ENCODE measurements around the gene EML6.

Gene EML6

DNA sequence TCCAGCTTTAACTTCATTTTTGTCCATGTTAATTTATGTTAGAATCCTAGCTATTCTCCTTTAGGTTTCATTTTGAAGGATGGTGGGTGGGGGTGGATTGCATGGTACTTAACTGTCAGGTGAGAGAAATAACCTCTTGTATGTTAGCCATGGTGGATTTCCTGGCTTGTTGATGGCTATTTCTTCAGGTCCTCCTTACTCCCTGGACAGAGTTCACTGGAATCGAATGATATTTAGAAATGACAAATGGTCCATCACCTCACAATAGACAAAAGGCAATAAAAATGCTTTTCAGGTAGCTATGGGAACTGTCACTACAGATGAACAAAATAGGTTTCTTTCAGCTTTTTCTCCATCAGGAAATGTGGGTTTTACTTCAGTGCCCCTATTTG is 91.7 kb downstream of the EML6 start:
- no peak for TF ChIP-seq GATA2 (IDR thresholded peaks at IDR 0.05; ENCODE audit: low read depth, low read length)

GRCh38 chr2:54818226-54818625 is 94.8 kb downstream of the EML6 start:
- no peak for TF ChIP-seq GATA3 (IDR thresholded peaks at IDR 0.05; ENCODE audit: low read depth, low read length)
- TF ChIP-seq GATA2 (IDR thresholded peaks at IDR 0.05; ENCODE audit: low read depth, low read length), result no peak

GRCh38 chr2:54820558-54820957 is 97.1 kb downstream of the EML6 start:
- TF ChIP-seq GATA3 (IDR thresholded peaks at IDR 0.05; ENCODE audit: low read depth, low read length) (no peak), GATA2 (IDR thresholded peaks at IDR 0.05; ENCODE audit: low read depth, low read length) (no peak)

DNA sequence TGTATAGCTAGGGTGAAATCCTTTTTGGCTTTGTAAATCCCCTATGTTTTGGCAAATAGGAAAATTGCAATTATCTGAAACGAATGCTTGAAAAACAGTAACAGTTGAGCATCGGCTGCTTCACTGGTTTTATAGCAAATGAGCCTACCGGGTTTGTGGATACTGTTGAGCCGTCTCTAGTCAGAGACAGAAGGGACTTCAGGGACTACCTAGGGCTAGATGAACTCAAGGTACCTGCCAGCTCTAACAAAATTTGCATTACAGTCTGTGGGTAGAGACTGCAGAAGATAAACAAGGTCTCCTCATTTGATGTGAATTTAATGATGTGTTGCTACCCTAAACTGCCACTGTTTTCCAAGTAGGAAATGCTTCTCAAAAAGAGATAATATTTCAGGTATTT is 101.1 kb downstream of the EML6 start:
- TF ChIP-seq GATA2 (IDR thresholded peaks at IDR 0.05; ENCODE audit: low read depth, low read length), result no peak
- TF ChIP-seq GATA3 (IDR thresholded peaks at IDR 0.05; ENCODE audit: low read depth, low read length), result no peak

DNA sequence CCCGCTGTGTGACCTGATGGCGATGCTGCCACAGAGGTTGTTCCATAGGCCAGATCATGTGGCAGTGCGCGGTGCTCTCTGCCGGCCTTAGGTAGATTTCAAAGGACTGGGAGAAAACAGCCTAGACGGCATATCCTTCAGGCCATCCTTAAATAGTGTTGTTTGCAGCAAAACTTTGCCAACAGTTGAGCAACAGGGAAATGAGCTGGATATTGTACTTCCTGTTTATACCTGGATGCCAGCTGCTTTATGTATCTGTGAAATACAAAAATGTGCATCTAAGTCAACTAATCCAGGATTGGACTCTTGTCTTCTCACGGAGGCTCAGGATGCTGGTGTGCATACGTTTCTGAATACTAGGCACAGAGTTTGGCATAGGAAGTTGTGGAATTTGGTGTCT is 107.1 kb downstream of the EML6 start:
- TF ChIP-seq GATA3 (IDR thresholded peaks at IDR 0.05; ENCODE audit: low read depth, low read length), result no peak
- no peak for TF ChIP-seq GATA2 (IDR thresholded peaks at IDR 0.05; ENCODE audit: low read depth, low read length)

DNA sequence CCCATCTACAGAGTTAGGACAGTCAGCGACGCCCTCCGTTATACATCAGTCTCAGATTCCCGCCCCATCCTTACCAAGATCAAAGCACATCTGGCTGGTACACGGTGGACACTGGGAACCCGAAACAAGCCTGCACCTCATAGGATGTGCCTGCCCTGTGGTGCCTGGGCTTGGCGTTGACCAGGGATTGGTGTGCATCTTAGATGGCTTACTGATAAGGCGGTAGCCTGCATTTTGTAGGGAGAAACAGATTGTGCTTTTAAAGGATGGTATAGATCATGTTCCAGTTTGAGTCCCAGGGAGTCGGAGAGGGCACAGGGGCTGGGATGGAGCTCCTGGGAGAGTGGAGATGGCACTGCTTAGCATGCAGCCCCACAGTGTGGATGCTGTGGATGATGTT is 108.0 kb downstream of the EML6 start:
- TF ChIP-seq GATA2 (IDR thresholded peaks at IDR 0.05; ENCODE audit: low read depth, low read length), result peak; percentile 63; the same call in 1 of the 2 replicates
- peak; percentile 60 for TF ChIP-seq GATA3 (IDR thresholded peaks at IDR 0.05; ENCODE audit: low read depth, low read length)

DNA sequence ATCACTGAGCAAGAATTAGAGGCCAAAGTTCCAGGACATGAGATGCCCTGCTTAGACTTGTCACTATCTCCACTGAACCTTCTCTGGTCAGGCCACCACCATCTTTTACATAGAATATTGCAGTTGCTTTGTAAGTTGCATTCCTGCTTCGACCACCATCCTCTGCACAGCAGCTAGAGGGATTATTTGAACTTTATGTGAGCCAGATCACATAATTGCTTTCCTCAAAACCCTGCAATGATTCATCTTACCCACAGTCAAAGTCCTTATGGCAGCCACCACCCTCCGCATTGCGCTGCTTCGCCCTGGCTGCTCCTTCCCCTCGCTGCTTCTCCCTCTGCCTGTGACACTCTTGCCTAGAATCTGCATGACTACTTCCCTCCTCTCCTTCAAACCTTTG is 111.3 kb downstream of the EML6 start:
- no peak for TF ChIP-seq GATA2 (IDR thresholded peaks at IDR 0.05; ENCODE audit: low read depth, low read length)
- TF ChIP-seq GATA3 (IDR thresholded peaks at IDR 0.05; ENCODE audit: low read depth, low read length), result no peak

DNA sequence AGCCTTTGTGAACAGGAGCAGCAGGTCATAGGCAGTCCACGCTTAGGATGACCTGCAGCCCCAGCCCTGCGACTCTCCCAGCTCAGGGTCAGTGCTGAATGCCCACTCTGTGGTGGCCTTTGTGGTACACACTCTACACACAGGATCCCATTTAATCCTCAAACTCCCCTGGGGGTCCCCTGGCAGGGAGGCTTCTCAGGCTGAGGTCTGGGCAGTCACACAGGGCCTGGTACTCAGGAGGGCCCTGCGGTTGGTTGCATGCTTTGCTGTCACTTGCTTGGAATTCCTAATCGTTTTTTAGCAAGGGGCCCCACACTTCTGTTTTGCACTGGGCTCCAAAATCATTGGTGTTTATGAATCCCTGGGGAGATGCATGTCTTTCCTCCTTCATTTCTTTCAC is 113.0 kb downstream of the EML6 start:
- TF ChIP-seq GATA3 (IDR thresholded peaks at IDR 0.05; ENCODE audit: low read depth, low read length) (no peak), GATA2 (IDR thresholded peaks at IDR 0.05; ENCODE audit: low read depth, low read length) (no peak)

- TF ChIP-seq GATA2 (IDR thresholded peaks at IDR 0.05; ENCODE audit: low read depth, low read length) (no peak), GATA3 (IDR thresholded peaks at IDR 0.05; ENCODE audit: low read depth, low read length) (no peak)
These were observed 115.1 kb downstream of the EML6 start for GRCh38 chr2:54838585-54839035.

GRCh38 chr2:54839461-54840255 is 116.2 kb downstream of the EML6 start:
- TF ChIP-seq GATA3 (IDR thresholded peaks at IDR 0.05; ENCODE audit: low read depth, low read length) (no peak), GATA2 (IDR thresholded peaks at IDR 0.05; ENCODE audit: low read depth, low read length) (no peak)

DNA sequence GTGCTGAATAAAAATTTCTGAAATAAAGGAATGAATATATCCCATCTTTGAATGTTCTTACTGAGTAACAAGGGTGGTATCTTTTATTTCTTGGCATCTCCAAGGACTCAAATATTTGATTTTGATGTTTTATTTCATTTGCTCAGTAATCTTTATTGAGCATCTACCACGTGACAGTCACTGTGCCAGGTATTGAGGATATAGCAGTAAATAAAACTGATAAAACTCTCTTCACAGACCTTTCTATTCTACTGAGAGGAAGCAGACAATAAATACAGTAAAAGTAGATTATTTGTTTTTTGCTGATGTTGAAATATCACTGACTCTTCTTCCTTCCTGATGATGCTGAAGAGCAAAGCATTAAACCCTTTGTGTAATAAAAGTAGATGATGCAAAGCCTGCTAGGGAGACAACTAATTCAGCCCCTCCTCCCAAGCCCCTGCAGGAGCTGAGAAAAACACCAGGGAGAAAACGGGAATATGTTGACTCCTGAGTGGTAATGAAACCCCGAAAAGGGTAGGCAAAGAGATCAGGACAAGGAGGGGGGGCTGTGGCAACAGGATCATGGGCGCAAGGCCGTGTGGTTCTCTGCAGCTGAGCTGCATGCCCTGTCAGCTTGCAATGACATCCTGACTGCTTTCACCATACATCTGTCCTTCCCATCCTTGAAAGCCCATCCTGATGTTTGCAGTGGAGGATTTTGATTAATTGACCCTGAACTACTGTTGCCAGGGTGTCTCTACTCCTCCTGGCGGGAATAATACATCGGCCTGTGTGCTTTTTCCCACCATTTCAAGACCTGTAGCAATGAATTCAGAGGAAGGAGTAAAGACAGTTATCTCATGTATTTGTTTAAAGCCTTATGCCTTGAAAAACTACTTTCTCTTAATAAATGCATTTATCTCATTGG is 117.4 kb downstream of the EML6 start:
- TF ChIP-seq GATA2 (IDR thresholded peaks at IDR 0.05; ENCODE audit: low read depth, low read length), result no peak
- no peak for TF ChIP-seq GATA3 (IDR thresholded peaks at IDR 0.05; ENCODE audit: low read depth, low read length)

- TF ChIP-seq GATA2 (IDR thresholded peaks at IDR 0.05; ENCODE audit: low read depth, low read length) (no peak), GATA3 (IDR thresholded peaks at IDR 0.05; ENCODE audit: low read depth, low read length) (no peak)
These were observed 121.6 kb downstream of the EML6 start for GRCh38 chr2:54845094-54845493.

GRCh38 chr2:54845514-54845913 is 122.1 kb downstream of the EML6 start:
- TF ChIP-seq GATA2 (IDR thresholded peaks at IDR 0.05; ENCODE audit: low read depth, low read length), result no peak

DNA sequence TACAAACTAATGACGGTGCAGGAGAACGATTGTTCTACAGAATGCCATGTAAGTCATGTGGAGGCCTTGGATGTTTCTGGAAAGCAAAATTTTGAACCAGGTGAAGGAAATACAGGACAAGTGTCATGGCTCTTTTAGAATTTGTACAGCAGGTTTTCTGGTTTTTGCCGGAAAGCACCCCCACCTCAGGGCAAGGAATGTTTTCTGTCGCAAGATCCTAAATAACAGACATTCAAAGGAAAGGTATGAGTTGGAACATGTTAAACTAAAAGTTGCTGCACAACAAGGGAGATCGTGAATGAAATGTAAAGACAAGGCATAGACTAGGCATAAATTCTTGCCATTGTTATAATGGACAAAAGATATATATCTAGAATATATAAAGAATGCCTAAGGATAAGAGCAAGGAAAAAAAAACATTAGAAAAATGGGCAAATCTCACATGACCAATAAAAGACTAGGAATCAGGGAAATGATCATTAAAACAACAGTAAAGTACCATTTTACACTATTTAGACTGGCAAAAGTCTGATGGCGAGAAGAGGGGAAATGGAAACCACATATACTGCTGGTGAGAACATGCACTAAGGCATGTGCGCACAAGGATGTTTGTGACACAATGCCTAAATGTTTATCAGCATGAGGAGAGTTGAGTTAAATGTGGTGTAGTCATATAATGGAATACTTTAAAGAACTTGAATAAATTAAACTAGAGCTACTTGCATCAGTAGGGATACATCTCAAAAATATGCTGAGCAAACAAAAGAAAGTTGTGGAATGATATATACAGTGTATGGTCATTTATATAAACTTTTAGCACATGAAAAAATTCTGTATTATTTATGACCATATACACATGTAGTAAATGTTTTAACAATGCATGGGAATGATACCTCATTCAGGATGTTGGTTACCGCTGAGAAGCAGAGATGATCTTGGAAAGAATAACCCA is 127.0 kb downstream of the EML6 start:
- TF ChIP-seq GATA2 (IDR thresholded peaks at IDR 0.05; ENCODE audit: low read depth, low read length) (no peak), GATA3 (IDR thresholded peaks at IDR 0.05; ENCODE audit: low read depth, low read length) (no peak)

Measured in SH-SY5Y (cell line).